Activated CD8-positive, alpha-beta memory T cell treated with anti-CD3 and anti-CD28 coated beads, Interleukin-2, amount 50 U/mL, for 24 hours (primary cell): ENCODE measurements around the gene CTNNA1.
"Not testable (repeated sequence)": the region's sequence is repeated elsewhere in the genome, so short reads cannot be mapped to it uniquely, and the experiment has no call there.

Source experiments
- DNase-seq: peaks from one replicate; pipeline ENCODE4 v3.0.0-alpha.2; 2020; ENCODE audit errors: extremely low read depth

CTNNA1 gene

GRCh38 chr5:138724470-138725146, 28.6 kb upstream of the CTNNA1 start:
- no peak for DNase-seq

GRCh38 chr5:138725153-138725817, 27.9 kb upstream of the CTNNA1 start:
- no peak for DNase-seq

GRCh38 chr5:138725818-138726416, 27.3 kb upstream of the CTNNA1 start:
- no peak for DNase-seq

- no peak for DNase-seq
Measured at GRCh38 chr5:138726848-138727247, 26.4 kb upstream of the CTNNA1 start.

- DNase-seq, result not testable (repeated sequence)
Measured at GRCh38 chr5:138730496-138730895, 22.7 kb upstream of the CTNNA1 start.

GRCh38 chr5:138732466-138732865, 20.8 kb upstream of the CTNNA1 start:
- no peak for DNase-seq

- DNase-seq, result no peak
Measured at GRCh38 chr5:138732933-138733332, 20.3 kb upstream of the CTNNA1 start.

- DNase-seq, result no peak
Measured at GRCh38 chr5:138733509-138733908, 19.7 kb upstream of the CTNNA1 start.

GRCh38 chr5:138736293-138736692, 16.9 kb upstream of the CTNNA1 start:
- DNase-seq, result no peak

- no peak for DNase-seq
Measured at GRCh38 chr5:138737494-138738265, 15.5 kb upstream of the CTNNA1 start.

- no peak for DNase-seq
Measured at GRCh38 chr5:138738399-138738798, 14.8 kb upstream of the CTNNA1 start.

GRCh38 chr5:138739938-138740337, 13.3 kb upstream of the CTNNA1 start:
- no peak for DNase-seq

GRCh38 chr5:138743484-138743883, 9.7 kb upstream of the CTNNA1 start:
- DNase-seq, result no peak

- no peak for DNase-seq
Measured at GRCh38 chr5:138745268-138745667, 8.0 kb upstream of the CTNNA1 start.

- DNase-seq, result no peak
Measured at GRCh38 chr5:138748630-138749081, 4.6 kb upstream of the CTNNA1 start.

GRCh38 chr5:138751344-138751743, 1.9 kb upstream of the CTNNA1 start:
- not testable (repeated sequence) for DNase-seq

- no peak for DNase-seq
Measured at GRCh38 chr5:138752341-138752950, 779 bp upstream of the CTNNA1 start.

GRCh38 chr5:138753794-138754698, 821 bp downstream of the CTNNA1 start:
- DNase-seq, result no peak

- DNase-seq, result no peak
Measured at GRCh38 chr5:138754699-138755057, 1.5 kb downstream of the CTNNA1 start.

- DNase-seq, result no peak
Measured at GRCh38 chr5:138755084-138755748, 2.0 kb downstream of the CTNNA1 start.
